ENCODE results near the gene ISG15.

The ISG15 gene

DNA sequence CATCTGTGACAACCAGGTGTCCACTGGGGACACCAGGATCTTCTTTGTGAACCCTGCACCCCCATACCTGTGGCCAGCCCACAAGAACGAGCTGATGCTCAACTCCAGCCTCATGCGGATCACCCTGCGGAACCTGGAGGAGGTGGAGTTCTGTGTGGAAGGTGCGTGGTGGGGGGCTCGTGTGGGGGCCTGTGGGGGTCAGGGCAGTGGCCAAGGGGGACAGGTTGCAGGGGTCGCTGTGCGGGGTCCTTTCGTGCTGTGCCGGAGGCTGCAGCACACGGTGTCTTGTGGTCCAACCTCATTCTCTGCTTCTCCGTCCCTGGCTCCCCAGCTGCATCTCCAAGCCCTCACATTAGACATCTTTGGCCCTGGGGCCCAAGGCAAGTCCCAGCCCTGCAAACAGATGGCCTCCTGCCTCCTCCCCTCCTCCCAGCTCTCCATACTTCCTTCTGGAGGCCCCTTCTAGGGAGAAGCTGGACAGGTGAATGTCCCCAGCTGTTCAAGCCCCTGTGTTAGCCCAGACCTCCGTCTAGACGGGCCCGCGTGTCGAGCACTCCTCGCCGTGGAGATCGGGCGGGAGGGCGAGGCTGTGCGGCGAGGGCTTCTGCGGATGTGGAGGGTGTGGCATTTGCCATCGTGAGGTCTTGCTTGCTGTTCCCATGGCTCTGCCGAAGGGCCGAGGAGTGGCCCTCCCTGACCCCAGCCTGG, 9.2 kb downstream of the ISG15 start:
- H3K4me3 ChIP-seq (ENCODE audit: low read depth, low read length) = no peak overlapping the region; the same call in 1 of the 2 replicates
- TF ChIP-seq, protein P1, sequence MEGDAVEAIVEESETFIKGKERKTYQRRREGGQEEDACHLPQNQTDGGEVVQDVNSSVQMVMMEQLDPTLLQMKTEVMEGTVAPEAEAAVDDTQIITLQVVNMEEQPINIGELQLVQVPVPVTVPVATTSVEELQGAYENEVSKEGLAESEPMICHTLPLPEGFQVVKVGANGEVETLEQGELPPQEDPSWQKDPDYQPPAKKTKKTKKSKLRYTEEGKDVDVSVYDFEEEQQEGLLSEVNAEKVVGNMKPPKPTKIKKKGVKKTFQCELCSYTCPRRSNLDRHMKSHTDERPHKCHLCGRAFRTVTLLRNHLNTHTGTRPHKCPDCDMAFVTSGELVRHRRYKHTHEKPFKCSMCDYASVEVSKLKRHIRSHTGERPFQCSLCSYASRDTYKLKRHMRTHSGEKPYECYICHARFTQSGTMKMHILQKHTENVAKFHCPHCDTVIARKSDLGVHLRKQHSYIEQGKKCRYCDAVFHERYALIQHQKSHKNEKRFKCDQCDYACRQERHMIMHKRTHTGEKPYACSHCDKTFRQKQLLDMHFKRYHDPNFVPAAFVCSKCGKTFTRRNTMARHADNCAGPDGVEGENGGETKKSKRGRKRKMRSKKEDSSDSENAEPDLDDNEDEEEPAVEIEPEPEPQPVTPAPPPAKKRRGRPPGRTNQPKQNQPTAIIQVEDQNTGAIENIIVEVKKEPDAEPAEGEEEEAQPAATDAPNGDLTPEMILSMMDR (IDR thresholded peaks at IDR 0.05; ENCODE audit: insufficient read depth, low read length, missing control alignments) = no peak
- no peak for DNase-seq (ENCODE audit: low read depth, low spot score)
- ChIA-PET CTCF (interaction anchor here (1.3 to 4.8 kb wide), 3 partner anchors 10 to 38 kb away, joined by 6 to 20 read pairs (median 17); partner anchors contain the start of gene HES4), POLR2A (no interaction called here)

DNA sequence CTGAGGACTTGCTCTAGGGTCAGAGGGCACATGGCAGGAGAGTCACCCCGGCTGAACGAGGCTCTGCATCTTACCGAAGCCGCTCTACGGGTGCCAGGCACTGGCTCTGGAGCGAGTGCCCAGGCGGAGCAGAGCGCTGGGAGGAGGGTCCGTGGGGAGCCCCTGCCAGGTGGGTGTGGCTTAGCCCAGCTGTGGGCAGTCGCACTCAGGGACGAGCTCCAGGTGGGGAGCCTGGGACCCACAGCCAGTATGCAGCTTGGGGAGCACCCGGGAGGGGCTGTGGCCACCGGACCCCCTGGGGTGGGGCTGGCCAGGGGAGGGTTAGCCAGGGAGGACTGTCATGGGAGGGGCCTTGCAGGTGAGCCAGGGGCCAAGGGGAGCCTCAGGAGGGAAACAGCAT, 10.4 kb downstream of the ISG15 start:
- no peak overlapping the region for H3K4me3 ChIP-seq (ENCODE audit: low read depth, low read length)
- TF ChIP-seq, protein P1 (IDR thresholded peaks at IDR 0.05; ENCODE audit: insufficient read depth, low read length, missing control alignments) = no peak
- CTCF ChIA-PET = interaction anchor here (0.8 to 4.4 kb wide), 6 partner anchors 8 to 119 kb away, joined by 3 to 20 read pairs (median 6); partner anchors contain the start of gene HES4
- POLR2A ChIA-PET = interaction anchor here (1.5 kb wide), 1 partner anchor 57 kb away, joined by 4 read pairs; the partner anchor contains the start of gene PLEKHN1
- no peak for DNase-seq (ENCODE audit: low read depth, low spot score)

DNA sequence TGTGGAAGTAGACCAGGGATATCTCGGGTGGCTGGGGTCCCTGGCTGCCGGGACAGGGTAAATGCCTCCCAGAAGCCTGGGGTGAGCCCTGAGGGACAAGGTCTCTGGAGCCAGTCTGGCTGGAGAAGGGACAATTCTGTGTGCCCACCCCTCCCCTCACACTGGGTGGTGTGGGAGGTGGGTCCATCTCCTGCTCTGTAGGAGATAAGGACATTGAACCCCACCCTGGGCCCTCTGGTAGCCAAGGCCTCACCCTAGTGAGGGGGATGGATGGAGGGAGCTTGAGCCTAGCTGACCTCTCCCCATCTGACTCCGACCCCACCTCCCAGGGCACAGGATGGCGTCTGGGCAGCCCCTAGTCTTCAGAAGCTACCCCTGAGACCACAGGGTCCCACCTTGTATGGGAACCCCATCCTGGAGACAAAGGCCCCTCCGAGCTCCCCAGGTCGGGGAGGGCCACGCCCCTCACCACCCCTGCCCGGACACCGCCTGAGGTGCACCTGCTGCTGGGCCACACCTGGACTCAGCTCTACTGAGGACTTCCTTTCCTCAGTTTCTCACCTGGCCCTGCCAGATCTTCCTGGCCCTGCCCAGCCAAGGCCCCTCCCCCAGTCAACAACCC, 11.0 kb downstream of the ISG15 start:
- TF ChIP-seq, protein P1 (IDR thresholded peaks at IDR 0.05; ENCODE audit: insufficient read depth, low read length, missing control alignments) = no peak
- POLR2A ChIA-PET = interaction anchor here (1.5 kb wide), 1 partner anchor 58 kb away, joined by 4 read pairs; the partner anchor contains the start of gene PLEKHN1
- CTCF ChIA-PET = interaction anchor here (1.0 to 4.4 kb wide), 7 partner anchors 7 to 119 kb away, joined by 3 to 20 read pairs (median 4); partner anchors contain the start of gene HES4
- DNase-seq (ENCODE audit: low read depth, low spot score) = no peak
- H3K4me3 ChIP-seq (ENCODE audit: low read depth, low read length) = no peak overlapping the region

DNA sequence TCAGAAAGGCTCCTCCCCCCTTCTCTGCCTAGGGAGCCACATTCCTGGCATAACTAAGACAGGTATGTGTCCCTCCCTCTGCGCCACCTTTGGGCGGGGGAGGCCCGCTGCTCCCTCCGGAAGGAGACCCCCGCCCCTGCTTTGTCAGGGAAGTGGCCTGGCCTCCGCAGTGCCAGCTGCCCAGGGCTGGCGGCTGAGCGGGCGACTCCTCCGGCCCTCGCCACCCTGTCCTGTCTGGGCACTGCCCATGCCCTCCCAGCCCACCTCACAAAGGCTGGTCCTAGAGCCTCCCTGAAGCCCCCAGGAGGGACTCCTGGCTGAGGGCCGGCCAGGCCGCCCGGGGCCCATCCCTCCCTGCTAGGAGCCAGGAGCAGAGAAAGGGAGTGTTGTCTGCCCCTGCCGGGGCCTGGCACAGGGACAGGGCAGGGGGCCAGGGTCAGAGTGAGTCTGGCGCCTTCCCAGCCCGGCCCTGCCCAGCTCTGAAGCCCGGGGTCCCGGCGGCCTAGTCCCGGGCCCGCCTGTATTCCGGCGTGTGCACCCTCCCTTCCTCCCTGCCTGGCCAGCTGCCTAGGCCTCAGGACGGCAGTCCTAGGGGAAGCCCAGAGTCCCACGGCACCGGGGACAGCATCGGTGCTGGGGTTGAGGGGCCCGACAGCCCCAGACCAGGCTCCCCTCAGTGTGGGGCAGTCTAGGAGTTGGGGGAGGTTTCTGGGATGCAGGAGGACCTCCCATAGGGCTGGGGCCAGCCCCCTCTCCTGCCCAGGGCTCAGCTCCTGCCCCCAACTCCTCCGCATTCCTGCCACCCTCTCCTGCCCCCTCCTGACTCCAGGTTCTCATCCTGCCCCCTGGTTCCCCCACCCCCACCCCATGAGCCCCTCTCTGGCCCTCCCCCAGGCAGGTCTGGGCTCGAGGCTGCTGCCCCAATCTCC, 11.7 kb downstream of the ISG15 start:
- TF ChIP-seq, protein P1 (IDR thresholded peaks at IDR 0.05; ENCODE audit: insufficient read depth, low read length, missing control alignments) = no peak
- CTCF ChIA-PET = interaction anchor here (0.9 to 4.4 kb wide), 7 partner anchors 9 to 120 kb away, joined by 3 to 20 read pairs (median 4); partner anchors contain the start of gene HES4
- no peak overlapping the region for H3K4me3 ChIP-seq (ENCODE audit: low read depth, low read length)
- POLR2A ChIA-PET = interaction anchor here (0.6 to 1.5 kb wide), 2 partner anchors 14 to 58 kb away, joined by 3 to 4 read pairs; partner anchors contain the start of gene PLEKHN1
- DNase-seq (ENCODE audit: low read depth, low spot score) = no peak

DNA sequence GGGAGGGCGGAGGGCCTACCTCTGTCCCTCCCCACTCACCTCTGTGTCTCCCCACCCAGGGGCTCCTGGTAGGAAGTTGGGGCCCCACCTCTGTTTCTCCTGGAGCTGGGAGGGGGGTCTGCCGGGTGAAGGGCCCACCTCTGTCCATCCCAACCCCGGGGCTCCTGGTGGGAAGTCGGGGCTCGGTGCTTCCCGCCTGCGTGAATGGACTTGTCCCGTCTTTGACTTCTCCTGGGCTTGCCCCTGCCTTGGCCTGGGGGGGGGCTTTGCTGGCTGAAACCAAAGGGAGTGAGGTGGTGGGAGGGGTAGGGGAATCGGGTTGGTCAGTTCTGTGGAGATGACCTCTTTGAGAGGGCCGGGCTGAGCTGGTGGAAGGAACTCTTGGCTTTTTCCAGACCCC, 12.4 kb downstream of the ISG15 start:
- TF ChIP-seq, protein P1 (IDR thresholded peaks at IDR 0.05; ENCODE audit: insufficient read depth, low read length, missing control alignments) = no peak
- ChIA-PET CTCF (interaction anchor here (0.8 to 4.4 kb wide), 4 partner anchors 15 to 41 kb away, joined by 3 to 20 read pairs (median 4); partner anchors contain the start of gene HES4), POLR2A (interaction anchor here (0.6 kb wide), 1 partner anchor 13 kb away, joined by 3 read pairs; no protein-coding TSS in a partner anchor)
- no peak for DNase-seq (ENCODE audit: low read depth, low spot score)
- no peak overlapping the region for H3K4me3 ChIP-seq (ENCODE audit: low read depth, low read length)

Data from AG04449 (cell line).